Left lung (tissue), 10 donors: ENCODE data around the gene CCNF. TPM values are rescaled to one million over a fixed set of nuclear protein-coding genes. Genes with fewer than 3 reads are reported as not detected.

Source experiments
- ATAC-seq: fragments of 200-7000 bp; cut with Tn5 transposase; one replicate; pipeline ENCODE4 v1.9.1; 2020; ENCODE audit warnings: moderate library complexity
- DNase-seq, 4 donors: peaks; one replicate each; pipeline ENCODE4 v3.0.0-alpha.2; 2013 to 2020
- H3K27ac ChIP-seq, 2 donors: fragments of 200-600 bp; sonication (generic) in 1 of 2; one replicate each; pipeline versions ENCODE4 v1.5.0 to v1.8.0; 2020 to 2021
- H3K27me3 ChIP-seq, 2 donors: fragments of 200-600 bp; sonication (generic) in 1 of 2; one replicate each; pipeline versions ENCODE4 v1.5.0 to v1.8.0; 2020 to 2021
- H3K36me3 ChIP-seq, 2 donors: fragments of 200-600 bp; sonication (generic) in 1 of 2; one replicate each; pipeline versions ENCODE4 v1.5.0 to v1.8.0; 2020 to 2021
- H3K4me1 ChIP-seq, 2 donors: fragments of 200-600 bp; one replicate each; pipeline ENCODE4 v1.8.0; 2021
- H3K4me3 ChIP-seq, 2 donors: fragments of 200-600 bp; sonication (generic) in 1 of 2; one replicate each; pipeline versions ENCODE4 v1.5.0 to v1.8.0; 2020 to 2021; ENCODE audit warnings: mild to moderate bottlenecking in 1 of 2
- H3K9me3 ChIP-seq, 2 donors: fragments of 200-600 bp; sonication (generic) in 1 of 2; one replicate each; pipeline versions ENCODE4 v1.5.0 to v1.8.0; 2020 to 2021
- CTCF ChIP-seq, 2 donors: fragments of 200-600 bp; sonication (generic) in 1 of 2; IDR thresholded peaks; one replicate each; pipeline versions ENCODE4 v1.5.0 to v1.8.0; 2021; ENCODE audit warnings: antibody characterized with exemption in 2 of 2
- intact Hi-C, 2 donors: fragments of 100-400 bp; cut with DNase I; formaldehyde crosslinking; loops; one replicate each; pipeline versions ENCODE4 v1.11.2 to v1.14.2; 2022
- polyA plus RNA-seq, 6 donors: library from polyadenylated mRNA; unstranded; fragments of 120-200 nt; gene quantifications; one replicate each; pipeline ENCODE4 v1.2.1, GENCODE V29; 2013; ENCODE audit not compliant: insufficient read length in 6 of 6
- total RNA-seq, 2 donors: library from RNA; stranded (reverse); fragmentation: NEBNext Ultra II Directional; extraction: Animal tissue kit (Norgen Biotek cat#: 25700); gene quantifications; one replicate each; pipeline ENCODE4 v1.2.1, GENCODE V29; 2021
- donor health status: DM: no; HTN: yes; CAD: no.
- donor health status: DM: no; HTN: no; CAD: no.

The CCNF gene
- total and polyA plus RNA-seq, 8 donors: 4.7 to 17.3 (median 9.7) TPM

DNA sequence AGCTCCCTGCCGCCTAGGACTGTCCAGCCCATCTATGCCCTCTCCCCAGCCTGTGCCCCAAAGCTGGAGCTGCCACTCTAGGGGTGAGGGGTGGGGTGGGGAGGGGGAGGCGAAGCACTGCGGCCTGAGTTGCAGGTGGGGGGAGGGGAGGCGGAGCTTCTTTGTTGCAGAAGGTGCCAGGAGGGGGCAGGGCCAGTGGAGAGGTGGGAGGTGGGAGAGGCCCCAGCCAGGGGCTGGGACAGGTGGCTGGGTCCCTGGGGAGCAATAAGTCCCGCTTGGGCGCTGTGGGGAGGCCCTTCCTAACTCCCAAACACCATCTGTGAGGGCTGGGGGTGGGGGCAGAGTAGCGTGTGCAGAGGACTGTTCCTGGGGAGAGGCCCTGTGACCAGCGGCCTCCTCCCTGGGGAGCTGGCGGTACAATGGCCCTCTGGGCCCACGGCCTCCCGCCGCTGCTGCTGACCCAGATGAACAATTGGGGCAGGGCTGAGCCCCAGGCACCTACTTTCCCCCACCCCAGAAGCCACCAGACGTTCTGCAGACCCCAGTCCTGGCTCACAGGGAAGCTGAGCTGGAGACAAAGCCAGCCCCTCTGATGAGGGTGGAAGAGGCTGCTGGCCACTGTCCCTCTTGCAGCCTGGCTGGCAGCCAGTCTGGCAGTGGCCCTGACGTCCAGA lies 39.6 kb downstream of the CCNF start:
- Histone ChIP-seq H3K36me3 (no peaks in the 10 kb centered on the region), H3K27ac (no peak overlapping the region), H3K9me3 (no peaks in the 10 kb centered on the region), H3K4me3 (no peak overlapping the region), H3K4me1 (peaks cover 20 to 58% of the 10 kb centered on the region in 2 donors), H3K27me3 (peaks cover 0 to 75% of the 10 kb centered on the region in 2 donors)
- DNase-seq (peak in 1 of 4 donors; percentile 77), ATAC-seq (peak; percentile 10)
- TF ChIP-seq CTCF (IDR thresholded peaks at IDR 0.05): no peak
- intact Hi-C loops: no loop called here

- intact Hi-C loops: no loop called here
Observed at GRCh38 chr16:2469399-2470233, 40.4 kb downstream of the CCNF start.

DNA sequence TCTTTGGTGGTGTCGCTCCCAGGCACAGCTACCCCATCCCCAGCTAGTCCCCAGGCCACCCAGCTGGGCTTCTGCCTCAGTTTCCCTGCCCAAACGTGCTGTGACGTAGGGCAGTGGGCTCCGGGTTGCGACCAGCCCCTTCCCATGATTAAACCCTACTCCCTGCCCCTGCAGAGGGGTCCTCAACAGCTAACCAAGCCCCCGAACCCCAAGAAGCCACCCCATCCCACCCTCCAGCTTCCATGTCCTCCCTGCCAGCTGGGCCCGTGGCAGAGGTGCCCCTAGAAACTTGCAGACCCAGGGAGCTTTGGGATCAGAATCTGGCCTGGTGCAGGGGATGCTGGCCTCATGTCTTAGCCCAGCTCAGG lies 41.0 kb downstream of the CCNF start:
- no peak for TF ChIP-seq CTCF (IDR thresholded peaks at IDR 0.05)
- Histone ChIP-seq H3K4me3 (no peak overlapping the region), H3K27ac (no peak overlapping the region), H3K4me1 (peaks cover 20 to 65% of the 10 kb centered on the region in 2 donors), H3K27me3 (peaks cover 0 to 82% of the 10 kb centered on the region in 2 donors), H3K36me3 (no peaks in the 10 kb centered on the region), H3K9me3 (no peaks in the 10 kb centered on the region)
- DNase-seq (no peak), ATAC-seq (no peak)
- intact Hi-C loops: no loop called here

More at GRCh38 chr16:2469399-2470233, 40.4 kb downstream of the CCNF start:
- H3K27me3 ChIP-seq: peaks cover 0 to 82% of the 10 kb centered on the region in 2 donors
- no peak overlapping the region for H3K27ac ChIP-seq
- ATAC-seq: no peak
- no peak overlapping the region for H3K4me3 ChIP-seq
- no peaks in the 10 kb centered on the region for H3K36me3 ChIP-seq
- H3K4me1 ChIP-seq: peaks cover 20 to 65% of the 10 kb centered on the region in 2 donors
- no peak for DNase-seq
- TF ChIP-seq CTCF (IDR thresholded peaks at IDR 0.05): no peak
- no peaks in the 10 kb centered on the region for H3K9me3 ChIP-seq

GRCh38 chr16:2470603-2471015 lies 41.4 kb downstream of the CCNF start:
- ATAC-seq: no peak

More at GRCh38 chr16:2470603-2471015, 41.4 kb downstream of the CCNF start:
- Histone ChIP-seq H3K9me3 (no peaks in the 10 kb centered on the region), H3K4me1 (peaks cover 21 to 69% of the 10 kb centered on the region in 2 donors), H3K4me3 (no peak overlapping the region), H3K27me3 (peaks cover 0 to 82% of the 10 kb centered on the region in 2 donors), H3K36me3 (no peaks in the 10 kb centered on the region), H3K27ac (no peak overlapping the region)
- intact Hi-C loops: no loop called here
- DNase-seq: no peak
- no peak for TF ChIP-seq CTCF (IDR thresholded peaks at IDR 0.05)
